Spleen (tissue), 11 donors: ENCODE measurements around the gene CDH16. TPM values are rescaled to one million over a fixed set of nuclear protein-coding genes. Genes with fewer than 3 reads are reported as not detected.

Experiments used
- DNase-seq: peaks from one replicate; pipeline ENCODE4 v3.0.0-alpha.2; 2020
- H3K27ac ChIP-seq, 8 donors: fragments of 200-600 bp; sonication (generic) in 7 of 8; 1 replicate in 4 of 8; 2 replicates in 4 of 8; pipeline versions ENCODE4 v1.5.0 to v1.8.0; 2016 to 2021; ENCODE audit warnings: inconsistent platforms in 4 of 8, mild to moderate bottlenecking in 4 of 8, moderate library complexity in 1 of 8
- H3K27me3 ChIP-seq, 7 donors: fragments of 200-600 bp; sonication (generic) in 6 of 7; replicated peaks in 1 of 7; 1 replicate in 4 of 7; 2 replicates in 3 of 7; pipeline versions ENCODE4 v1.5.0 to v1.8.0; 2016 to 2021; ENCODE audit warnings: inconsistent platforms in 3 of 7, mild to moderate bottlenecking in 1 of 7
- H3K36me3 ChIP-seq, 6 donors: fragments of 200-600 bp; sonication (generic) in 5 of 6; 1 replicate in 4 of 6; 2 replicates in 2 of 6; pipeline versions ENCODE4 v1.5.0 to v1.8.0; 2016 to 2021; ENCODE audit warnings: inconsistent platforms in 2 of 6
- H3K4me1 ChIP-seq, 6 donors: fragments of 200-600 bp; sonication (generic) in 5 of 6; 1 replicate in 3 of 6; 2 replicates in 3 of 6; pipeline versions ENCODE4 v1.5.0 to v1.8.0; 2016 to 2021; ENCODE audit warnings: inconsistent platforms in 3 of 6
- H3K4me3 ChIP-seq, 8 donors: fragments of 200-600 bp; sonication (generic) in 7 of 8; 1 replicate in 4 of 8; 2 replicates in 4 of 8; pipeline versions ENCODE4 v1.5.0 to v1.8.0; 2016 to 2021; ENCODE audit warnings: inconsistent platforms in 4 of 8, mild to moderate bottlenecking in 4 of 8, moderate library complexity in 2 of 8
- H3K9me3 ChIP-seq, 8 donors: fragments of 200-600 bp; sonication (generic) in 7 of 8; 1 replicate in 4 of 8; 2 replicates in 4 of 8; pipeline versions ENCODE4 v1.5.0 to v1.8.0; 2016 to 2021; ENCODE audit warnings: inconsistent platforms in 4 of 8
- CTCF ChIP-seq, 11 experiments: fragments of 200-600 bp in 7 of 11; fragments of 450-650 bp in 4 of 11; sonication (generic) in 4 of 11; IDR thresholded peaks in 8 of 11; conservative IDR thresholded peaks in 3 of 11; 1 replicate in 7 of 11; 2 replicates in 4 of 11; pipeline versions ENCODE4 v1.4.0 to v1.8.0; 2016 to 2021; ENCODE audit warnings: antibody characterized with exemption in 11 of 11, inconsistent platforms in 4 of 11, mild to moderate bottlenecking in 1 of 11
- POLR2AphosphoS5 ChIP-seq, 3 donors: sonication (generic); formaldehyde crosslinking; IDR thresholded peaks; one replicate each; pipeline ENCODE4 v1.5.1; 2017; ENCODE audit warnings: antibody characterized with exemption in 3 of 3
- WGBS, 5 donors: extraction: QIAGEN DNeasy Blood & Tissue Kit in 3 of 5; methylation state at CpG; one replicate each; pipeline versions ENCODE4 v1.1.5 to v1.1.7; 2013 to 2018; 5-methylcytosine and 5-hydroxymethylcytosine counted together
- intact Hi-C: fragments of 100-400 bp; cut with DNase I; formaldehyde crosslinking; loops from one replicate; pipeline ENCODE4 v1.15.0; 2023; ENCODE audit warnings: low total_unique reads
- polyA plus RNA-seq, 3 donors: library from polyadenylated mRNA; stranded (reverse); fragments of 200-250 nt; gene quantifications; one replicate each; pipeline ENCODE4 v1.2.1, GENCODE V29; 2013
- total RNA-seq, 7 donors: library from RNA; depleted of rRNA in 3 of 7; stranded (reverse); fragments of >200 nt in 3 of 7; fragmentation: NEBNext Ultra II Directional in 4 of 7; extraction: Animal tissue kit (Norgen Biotek cat#: 25700) in 4 of 7; gene quantifications; one replicate each; pipeline versions ENCODE4 v1.1.0 to v1.2.1, GENCODE V29; 2016 to 2021
- donor health status: healthy with polysubstance abuse.
- donor health status: DM: no; HTN: no; CAD: no; lungs with moderate emphysema.
- donor health status: DM: no; HTN: no; CAD: no.
- donor health status: Bipolar disorder and iron deficiency.
- donor health status: healthy.
- donor health status: DM: no; HTN: no; CAD: no.
- donor health status: DM: yes; HTN: yes; CAD: no.

Gene CDH16
- total and polyA plus RNA-seq, 10 donors, result not detected

- WGBS, 5 donors, result 43 to 66% (median 60%) methylated on average over 4 of the region's 4 CpGs
- intact Hi-C loops, result no loop called here
Measured at GRCh38 chr16:66858740-66859396, 59.8 kb downstream of the CDH16 start.

More at GRCh38 chr16:66858740-66859396, 59.8 kb downstream of the CDH16 start:
- Histone ChIP-seq H3K4me1 (no peaks in the 10 kb centered on the region), H3K36me3 (no peaks in the 10 kb centered on the region), H3K27ac (no peak overlapping the region), H3K27me3 (no peaks in the 10 kb centered on the region), H3K9me3 (no peaks in the 10 kb centered on the region), H3K4me3 (no peak overlapping the region)
- DNase-seq, result peak; percentile 52
- TF ChIP-seq CTCF (IDR thresholded peaks at IDR 0.05 in 8 of 11, conservative IDR thresholded peaks at IDR 0.05 in 3 of 11), result no peak
- TF ChIP-seq POLR2AphosphoS5 (IDR thresholded peaks at IDR 0.05), result peak; percentile 16 to 46 (median 26)

Other genes with a start within 250 kb of the CDH16 start
- gene CMTM4, start 222.1 kb downstream of the CDH16 start, total RNA-seq, result 10 to 100 TPM in 1 of 7 donors, 1 to 10 TPM in 6; 3.8 to 10.2 (median 7.4) TPM
- gene CMTM4, start 222.1 kb downstream of the CDH16 start, polyA plus RNA-seq, result 1 to 10 TPM in 2 of 3 donors, under 1 TPM in 1; 0.70 to 1.5 (median 1.1) TPM
- gene DYNC1LI2, start 167.3 kb downstream of the CDH16 start, total RNA-seq, result 100 to 1,000 TPM in 5 of 7 donors, 10 to 100 TPM in 2; 77.7 to 132 (median 118) TPM
- 10 to 100 TPM; 15.6 to 33.2 (median 24.5) TPM for gene DYNC1LI2, start 167.3 kb downstream of the CDH16 start, polyA plus RNA-seq
- under 1 TPM in 1 of 7 donors, not detected in 6; 0.41 TPM for gene TERB1, start 117.3 kb downstream of the CDH16 start, total RNA-seq
- gene TERB1, start 117.3 kb downstream of the CDH16 start, polyA plus RNA-seq, result under 1 TPM in 1 of 3 donors, not detected in 2; 0.04 TPM
- gene NAE1, start 87.9 kb downstream of the CDH16 start, total RNA-seq, result 10 to 100 TPM; 32.4 to 51.4 (median 44.5) TPM
- gene NAE1, start 87.9 kb downstream of the CDH16 start, polyA plus RNA-seq, result 10 to 100 TPM; 29.7 to 31.0 (median 29.9) TPM
- gene CA7, start 74.5 kb downstream of the CDH16 start, total RNA-seq, result not detected
- gene CA7, start 74.5 kb downstream of the CDH16 start, polyA plus RNA-seq, result not detected
- 1 to 10 TPM; 3.8 to 9.6 (median 7.3) TPM for gene PDP2, start 38.4 kb downstream of the CDH16 start, total RNA-seq
- 1 to 10 TPM; 1.0 to 1.5 (median 1.1) TPM for gene PDP2, start 38.4 kb downstream of the CDH16 start, polyA plus RNA-seq
- 1 to 10 TPM in 5 of 7 donors, under 1 TPM in 2; 0.52 to 2.4 (median 1.5) TPM for gene RRAD, start 6.7 kb upstream of the CDH16 start, total RNA-seq
- gene RRAD, start 6.7 kb upstream of the CDH16 start, polyA plus RNA-seq, result 10 to 100 TPM in 1 of 3 donors, 1 to 10 TPM in 2; 4.0 to 16.4 (median 5.2) TPM
- gene CIAO2B, start 15.5 kb upstream of the CDH16 start, total RNA-seq, result 10 to 100 TPM; 46.8 to 63.1 (median 55.8) TPM
- 100 to 1,000 TPM; 114 to 168 (median 148) TPM for gene CIAO2B, start 15.5 kb upstream of the CDH16 start, polyA plus RNA-seq
- 10 to 100 TPM; 21.6 to 48.1 (median 34.8) TPM for gene CES2, start 16.6 kb upstream of the CDH16 start, total RNA-seq
- gene CES2, start 16.6 kb upstream of the CDH16 start, polyA plus RNA-seq, result 10 to 100 TPM in 1 of 3 donors, 1 to 10 TPM in 2; 8.0 to 21.4 (median 8.5) TPM
- 1 to 10 TPM in 1 of 7 donors, under 1 TPM in 5, not detected in 1; 0.23 to 1.3 (median 0.33) TPM for gene CES3, start 42.4 kb upstream of the CDH16 start, total RNA-seq
- under 1 TPM; 0.27 to 0.80 (median 0.43) TPM for gene CES3, start 42.4 kb upstream of the CDH16 start, polyA plus RNA-seq
- gene CES4A, start 69.7 kb upstream of the CDH16 start, total RNA-seq, result 1 to 10 TPM; 5.0 to 9.1 (median 6.3) TPM
- 1 to 10 TPM; 5.3 to 9.9 (median 8.0) TPM for gene CES4A, start 69.7 kb upstream of the CDH16 start, polyA plus RNA-seq
- gene CBFB, start 110.3 kb upstream of the CDH16 start, total RNA-seq, result 10 to 100 TPM; 55.8 to 80.4 (median 58.6) TPM
- 10 to 100 TPM; 22.7 to 35.1 (median 29.1) TPM for gene CBFB, start 110.3 kb upstream of the CDH16 start, polyA plus RNA-seq
- gene PHAF1, start 191.1 kb upstream of the CDH16 start, total RNA-seq, result 10 to 100 TPM; 15.3 to 44.0 (median 19.8) TPM
- gene PHAF1, start 191.1 kb upstream of the CDH16 start, polyA plus RNA-seq, result 10 to 100 TPM in 1 of 3 donors, 1 to 10 TPM in 2; 5.5 to 10.3 (median 9.9) TPM
- gene B3GNT9, start 232.1 kb upstream of the CDH16 start, total RNA-seq, result 10 to 100 TPM in 4 of 7 donors, 1 to 10 TPM in 3; 6.1 to 15.3 (median 10.1) TPM
- gene B3GNT9, start 232.1 kb upstream of the CDH16 start, polyA plus RNA-seq, result 1 to 10 TPM; 2.0 to 6.6 (median 3.0) TPM
- 10 to 100 TPM; 29.2 to 39.3 (median 31.1) TPM for gene TRADD, start 241.0 kb upstream of the CDH16 start, total RNA-seq
- 10 to 100 TPM; 27.5 to 42.2 (median 35.3) TPM for gene TRADD, start 241.0 kb upstream of the CDH16 start, polyA plus RNA-seq
- gene FBXL8, start 241.1 kb upstream of the CDH16 start, total RNA-seq, result 10 to 100 TPM in 6 of 7 donors, 1 to 10 TPM in 1; 8.4 to 29.9 (median 13.2) TPM
- 10 to 100 TPM in 1 of 3 donors, 1 to 10 TPM in 2; 6.0 to 11.2 (median 6.0) TPM for gene FBXL8, start 241.1 kb upstream of the CDH16 start, polyA plus RNA-seq
- gene HSF4, start 245.9 kb upstream of the CDH16 start, total RNA-seq, result 10 to 100 TPM; 11.5 to 43.7 (median 23.3) TPM
- gene HSF4, start 245.9 kb upstream of the CDH16 start, polyA plus RNA-seq, result 10 to 100 TPM; 16.1 to 24.0 (median 16.7) TPM